CD4-positive, alpha-beta T cell treated with Interleukin-15 for 4 hours (primary cell): ENCODE measurements around the gene CDKN1C.
A peak's percentile ranks its signal among the peaks of the same experiment; 100 is the strongest.

Experiments used
- DNase-seq: peaks from one replicate; pipeline ENCODE4 v3.0.0-alpha.2; 2020; ENCODE audit warnings: low spot score

Gene CDKN1C

DNA sequence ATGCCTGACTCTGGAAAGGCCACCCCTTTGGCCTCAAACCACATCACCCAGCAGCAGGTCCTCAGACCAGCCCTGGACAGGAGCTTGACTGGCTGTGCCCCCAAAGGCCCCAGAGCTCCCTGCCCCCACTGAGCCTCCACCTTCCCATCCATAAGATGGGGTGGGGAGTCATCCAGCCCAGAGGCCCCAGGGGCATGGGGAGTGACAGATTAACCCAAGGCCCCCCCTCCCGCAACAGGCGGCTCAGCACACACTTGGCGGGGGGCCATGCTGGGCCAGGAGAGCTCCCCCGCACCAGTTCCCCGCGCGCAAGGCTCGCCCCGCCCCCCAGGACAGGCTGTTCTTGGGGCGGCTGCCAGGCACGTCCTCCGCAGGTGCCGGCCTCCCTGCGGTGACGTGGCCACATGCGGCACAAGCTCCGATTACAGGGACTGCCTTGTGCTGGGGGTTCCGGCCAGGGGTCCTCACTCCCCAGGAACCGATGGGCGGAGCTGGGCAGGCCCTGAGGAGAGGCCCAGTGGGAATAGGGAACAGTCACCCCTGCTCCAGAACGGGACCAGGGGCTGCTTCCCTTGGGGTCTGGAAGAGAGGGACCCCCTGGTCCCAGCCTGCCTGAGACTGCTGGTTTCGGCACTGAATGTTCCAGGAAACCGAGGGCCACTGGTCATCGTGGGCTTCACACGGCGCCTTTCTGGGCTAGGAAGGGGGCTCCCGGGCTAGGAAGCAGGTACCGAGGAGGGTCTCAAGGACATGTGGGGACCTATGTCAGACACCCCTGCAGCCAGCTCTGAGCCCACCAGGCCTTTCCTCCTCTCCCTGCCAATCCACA, 5.1 kb upstream of the CDKN1C start:
- DNase-seq: no peak

- DNase-seq: no peak
These were observed 4.0 kb upstream of the CDKN1C start for GRCh38 chr11:2889362-2890273.

GRCh38 chr11:2888266-2888968, 2.8 kb upstream of the CDKN1C start:
- DNase-seq: peak; percentile 87

DNA sequence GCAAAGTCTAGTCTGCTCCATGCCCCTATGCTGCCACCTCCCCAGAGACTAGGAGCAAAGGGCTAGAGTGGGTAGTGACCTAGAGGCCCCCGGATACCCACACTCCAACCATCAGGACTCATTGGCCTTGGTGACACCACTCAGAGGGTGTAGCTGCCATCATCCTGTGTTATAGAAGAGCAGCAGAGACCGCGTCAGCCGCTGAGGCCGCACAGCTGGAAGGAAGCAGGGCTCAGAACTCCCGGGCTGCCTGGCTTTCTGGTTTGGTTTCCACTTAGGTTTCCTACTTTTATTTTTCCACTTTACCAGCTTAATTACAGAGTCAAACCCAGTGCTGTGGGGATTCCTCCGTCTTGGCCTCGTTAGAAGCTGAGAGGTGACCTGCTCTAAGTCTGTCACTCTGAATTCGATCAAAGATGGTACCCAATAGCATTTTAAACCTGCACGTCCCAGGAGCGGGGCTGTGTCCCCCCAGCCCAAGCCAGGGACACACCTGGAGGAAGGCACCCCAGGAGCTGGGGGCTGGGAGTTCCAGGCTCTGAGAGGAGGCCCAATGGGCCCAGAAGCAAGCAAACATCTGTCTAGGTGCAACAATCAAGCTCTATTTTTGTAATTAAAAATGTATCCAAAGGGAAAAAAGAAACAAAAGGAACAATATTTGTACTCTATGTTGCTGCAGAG, 2.1 kb upstream of the CDKN1C start:
- no peak for DNase-seq

- no peak for DNase-seq
These were observed 1.4 kb upstream of the CDKN1C start for GRCh38 chr11:2886936-2887335.

- DNase-seq: no peak
These were observed 768 bp upstream of the CDKN1C start for GRCh38 chr11:2886191-2886894.

DNA sequence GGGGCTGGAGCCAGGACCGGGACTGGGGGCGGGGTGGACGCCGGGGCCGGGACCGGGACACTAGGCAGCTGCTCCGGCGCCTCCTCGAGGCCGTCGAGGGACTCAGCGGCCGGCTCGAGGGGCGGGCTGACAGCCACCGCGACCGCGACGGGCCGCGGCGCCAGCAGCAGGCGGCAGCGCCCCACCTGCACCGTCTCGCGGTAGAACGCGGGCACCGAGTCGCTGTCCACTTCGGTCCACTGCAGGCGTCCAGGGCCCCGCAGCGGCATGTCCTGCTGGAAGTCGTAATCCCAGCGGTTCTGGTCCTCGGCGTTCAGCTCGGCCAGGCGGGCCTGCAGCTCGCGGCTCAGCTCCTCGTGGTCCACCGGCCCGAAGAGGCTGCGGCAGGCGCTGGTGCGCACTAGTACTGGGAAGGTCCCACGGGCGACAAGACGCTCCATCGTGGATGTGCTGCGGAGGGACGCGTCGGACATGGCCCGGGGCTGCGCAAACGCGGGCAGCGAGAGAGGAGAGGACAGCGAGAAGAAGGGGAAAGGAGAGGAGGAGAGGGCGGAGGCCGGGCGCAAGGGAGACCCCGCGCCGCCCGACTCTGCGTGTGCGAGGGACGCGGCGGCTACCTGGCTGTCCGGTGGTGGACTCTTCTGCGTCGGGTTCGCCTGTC, 428 bp downstream of the CDKN1C start:
- peak; percentile 20 for DNase-seq

DNA sequence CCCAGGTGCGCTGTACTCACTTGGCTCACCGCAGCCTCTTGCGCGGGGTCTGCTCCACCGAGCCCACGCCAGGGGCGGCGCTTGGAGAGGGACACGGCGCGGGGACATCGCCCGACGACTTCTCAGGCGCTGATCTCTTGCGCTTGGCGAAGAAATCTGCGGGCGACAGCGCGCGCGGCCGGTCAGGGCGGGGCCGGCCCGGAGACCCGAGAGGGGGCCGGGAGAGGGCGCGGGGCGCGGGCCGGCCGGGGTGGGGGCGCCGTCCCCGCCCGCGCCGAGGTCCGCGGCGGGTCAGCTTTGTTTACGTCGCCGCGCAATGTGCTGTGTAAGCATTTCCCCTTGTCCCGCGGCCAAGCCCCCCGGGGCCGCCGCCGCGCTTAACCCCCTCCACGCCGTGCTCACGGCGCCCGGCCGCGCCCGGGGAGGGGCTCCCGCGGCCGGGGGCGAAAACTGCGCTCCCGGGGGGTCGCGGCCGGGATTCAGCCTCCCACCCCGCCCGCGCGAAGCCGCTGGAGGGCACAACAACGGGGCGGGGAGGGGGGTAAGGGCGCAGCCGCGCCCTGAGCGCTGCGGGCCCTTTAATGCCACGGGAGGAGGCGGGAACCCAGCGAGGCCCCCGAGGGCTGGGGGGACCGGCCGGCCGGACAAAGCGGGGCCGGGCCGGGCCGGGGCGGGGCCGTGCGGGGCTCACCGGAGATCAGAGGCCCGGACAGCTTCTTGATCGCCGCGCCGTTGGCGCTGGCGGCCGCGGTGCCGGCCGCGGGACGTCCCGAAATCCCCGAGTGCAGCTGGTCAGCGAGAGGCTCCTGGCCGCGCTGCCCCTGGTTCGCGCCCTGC, 1.4 kb downstream of the CDKN1C start:
- DNase-seq: no peak

DNA sequence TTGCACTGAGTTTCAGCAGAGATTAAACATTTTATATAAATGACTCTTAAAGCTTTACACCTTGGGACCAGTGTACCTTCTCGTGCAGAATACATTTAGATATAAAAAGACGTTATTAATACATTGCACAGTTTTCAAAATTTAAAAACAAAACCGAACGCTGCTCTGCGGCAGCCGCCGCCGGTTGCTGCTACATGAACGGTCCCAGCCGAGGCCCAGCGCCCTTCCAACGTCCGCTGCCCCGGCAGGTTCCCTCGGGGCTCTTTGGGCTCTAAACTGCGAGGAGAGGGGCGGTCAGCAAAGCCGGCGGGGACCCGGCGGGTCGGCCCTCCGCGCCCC, 2.0 kb downstream of the CDKN1C start:
- no peak for DNase-seq

DNA sequence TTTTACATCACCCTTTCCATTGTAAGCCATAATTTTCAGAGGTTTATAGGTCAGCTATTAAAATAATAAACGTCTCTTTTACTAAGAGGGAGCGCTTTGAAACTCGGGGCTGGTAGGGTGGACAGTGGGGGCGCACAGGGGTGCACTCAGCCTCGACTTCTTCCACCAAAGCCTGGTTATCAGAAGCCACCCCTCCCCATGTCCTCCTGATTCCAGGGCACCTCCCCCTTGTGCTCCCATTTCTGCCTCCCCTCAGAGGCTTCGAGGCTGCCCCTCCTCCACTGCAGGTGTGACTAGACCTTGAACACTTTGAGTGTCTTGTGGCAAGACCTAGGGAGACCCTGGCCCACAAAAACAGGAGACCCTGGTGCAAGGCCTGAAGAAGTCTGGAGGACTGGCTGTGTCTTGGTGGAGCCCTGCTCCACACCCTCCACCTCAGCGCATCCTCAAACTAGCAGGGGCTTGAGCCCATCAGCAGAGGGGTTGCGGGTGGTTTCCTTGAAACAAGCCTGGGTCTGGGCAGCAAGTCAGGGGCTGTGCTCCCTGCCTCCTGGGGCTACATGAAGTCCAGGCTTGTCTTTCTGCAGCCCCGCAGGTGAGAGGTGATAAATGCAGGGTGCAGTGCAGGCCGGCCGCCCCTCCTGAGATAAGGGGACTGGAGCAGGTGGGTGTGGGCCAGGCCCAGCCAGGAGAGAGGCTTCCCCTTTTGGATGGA, 3.0 kb downstream of the CDKN1C start:
- no peak for DNase-seq

DNA sequence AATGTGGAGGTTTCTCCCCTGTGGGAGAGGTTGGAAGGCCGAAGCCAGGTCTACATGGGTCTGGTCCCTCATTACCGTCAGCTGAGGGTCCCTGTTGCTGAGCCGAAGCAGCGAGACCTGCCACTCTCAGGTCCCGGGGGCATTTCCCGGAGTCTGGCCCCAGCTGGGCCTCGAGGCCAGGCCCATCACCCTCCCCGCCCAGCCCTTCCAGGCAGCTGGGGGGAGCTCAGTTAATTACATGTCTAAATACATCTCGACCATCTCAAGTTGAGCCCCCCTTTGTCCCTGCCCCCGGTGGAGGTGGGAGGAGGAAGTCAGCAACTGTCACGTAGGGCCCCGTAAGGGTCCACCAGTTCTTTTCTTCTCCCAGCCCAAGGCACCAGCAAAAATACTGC, 3.6 kb downstream of the CDKN1C start:
- no peak for DNase-seq

GRCh38 chr11:2881076-2881980, 4.2 kb downstream of the CDKN1C start:
- no peak for DNase-seq

DNA sequence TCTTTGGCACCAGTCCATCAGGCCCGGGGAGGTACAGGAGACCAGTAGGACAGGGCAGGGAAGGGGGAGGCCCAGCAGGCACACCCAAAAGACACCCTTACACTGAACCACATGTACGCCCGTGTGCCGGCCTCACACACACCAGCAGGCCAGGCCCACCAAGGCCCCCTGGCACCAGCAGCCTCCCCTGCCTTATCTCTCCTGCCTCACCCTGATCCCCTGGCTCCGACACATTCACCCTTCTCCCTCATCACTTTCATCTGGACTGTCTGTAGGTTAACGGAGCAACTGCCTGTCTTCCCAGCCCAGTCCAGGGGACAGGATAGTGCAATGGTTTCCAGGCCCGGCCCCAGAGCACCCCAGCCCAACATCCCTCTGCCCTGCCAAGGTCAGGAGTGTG, 4.9 kb downstream of the CDKN1C start:
- no peak for DNase-seq

GRCh38 chr11:2878782-2879181, 6.8 kb downstream of the CDKN1C start:
- DNase-seq: no peak

- no peak for DNase-seq
These were observed 8.1 kb downstream of the CDKN1C start for GRCh38 chr11:2877474-2877873.

DNA sequence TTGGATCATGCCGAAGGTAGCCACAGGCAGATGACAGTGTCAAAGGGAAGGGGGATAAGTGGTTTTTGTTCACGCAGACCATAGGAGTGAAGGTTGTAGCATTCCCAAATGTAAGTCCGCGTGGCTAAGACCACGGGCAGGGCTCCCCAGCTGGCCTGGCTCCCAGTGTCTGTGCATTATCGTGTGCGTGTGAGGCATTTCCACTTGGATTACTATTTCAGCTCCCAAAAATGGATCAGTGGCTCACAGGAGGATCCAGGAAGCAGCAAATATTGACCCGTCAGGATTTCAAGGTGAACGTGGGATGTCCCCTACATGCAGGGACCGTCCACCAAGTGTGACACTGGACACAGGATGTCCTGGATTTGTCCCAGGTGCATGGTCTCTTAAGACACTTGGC, 10.6 kb downstream of the CDKN1C start:
- no peak for DNase-seq

GRCh38 chr11:2870969-2871680, 14.4 kb downstream of the CDKN1C start:
- DNase-seq: no peak

- DNase-seq: no peak
These were observed 15.1 kb downstream of the CDKN1C start for GRCh38 chr11:2870460-2870859.
